ENCODE data around the gene ZCWPW1. TPM values are rescaled to one million over a fixed set of nuclear protein-coding genes. Genes with fewer than 3 reads are reported as not detected.

The ZCWPW1 gene
- total RNA-seq, 2 experiments from 2014 or later: 2.3 TPM

DNA sequence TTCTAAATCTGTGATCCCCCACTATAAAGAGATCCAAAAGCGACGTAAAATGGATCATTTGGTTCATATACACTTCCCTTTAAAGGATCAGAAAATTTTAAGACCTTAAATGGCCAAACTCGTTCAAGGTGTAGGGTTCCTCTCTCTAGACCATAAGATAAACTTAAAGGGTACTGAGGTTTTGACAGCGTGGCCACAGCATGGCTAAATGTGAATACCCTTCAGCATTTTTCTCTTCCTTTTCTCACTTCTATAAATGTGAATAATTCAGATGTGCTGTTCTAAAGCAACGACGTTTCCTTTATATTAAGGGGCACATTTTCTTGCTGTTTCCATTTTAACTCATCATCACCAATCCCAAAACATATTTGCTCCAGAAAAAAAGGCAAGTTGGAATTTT is 5.2 kb downstream of the ZCWPW1 start:
- ChIA-PET POLR2A (no interaction called here), CTCF (interaction anchor here (1.6 kb wide), 1 partner anchor 15 kb away, joined by 7 read pairs; no protein-coding TSS in a partner anchor)

GRCh38 chr7:100419660-100420226 is 8.8 kb downstream of the ZCWPW1 start:
- ChIA-PET POLR2A (interaction anchor here (0.6 kb wide), 1 partner anchor 144 kb away, joined by 3 read pairs; no protein-coding TSS in a partner anchor), CTCF (no interaction called here)

DNA sequence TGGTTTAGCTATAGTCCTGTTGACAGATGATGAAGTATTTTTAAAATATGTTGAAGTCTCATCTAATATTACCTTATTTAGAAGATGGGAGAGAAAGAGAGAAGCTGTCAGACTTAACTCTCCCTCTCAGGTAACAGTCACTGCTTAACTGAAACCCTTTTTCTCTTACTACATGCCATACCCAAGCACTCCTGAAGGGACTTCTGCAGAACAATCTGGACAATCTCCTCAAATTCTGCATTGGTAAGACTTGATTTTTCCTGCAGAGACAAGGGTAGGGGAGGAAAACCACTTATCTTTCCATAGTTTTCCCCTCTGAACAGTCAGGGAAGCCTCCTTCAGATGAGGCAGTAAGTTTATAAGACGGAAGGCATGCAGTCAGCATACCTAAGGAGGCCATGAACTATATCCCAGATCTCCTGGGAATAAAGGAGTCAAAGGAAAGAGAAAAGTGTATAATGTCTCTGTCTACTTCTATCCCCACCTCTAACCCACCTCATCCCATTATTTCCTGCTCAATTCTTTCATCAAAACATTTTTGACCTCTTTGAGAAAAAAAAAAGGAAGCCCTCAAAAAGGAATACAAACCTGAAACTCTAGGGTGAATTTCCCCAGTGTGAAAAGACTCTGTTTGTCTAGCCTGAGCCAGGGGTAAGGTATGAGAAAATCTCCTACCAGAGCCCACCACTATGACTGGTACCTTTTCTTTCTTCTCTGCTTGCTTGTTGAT is 9.4 kb downstream of the ZCWPW1 start:
- POLR2A ChIA-PET: no interaction called here
- CTCF ChIA-PET: interaction anchor here (1.6 kb wide), 1 partner anchor 12 kb away, joined by 4 read pairs; no protein-coding TSS in a partner anchor

DNA sequence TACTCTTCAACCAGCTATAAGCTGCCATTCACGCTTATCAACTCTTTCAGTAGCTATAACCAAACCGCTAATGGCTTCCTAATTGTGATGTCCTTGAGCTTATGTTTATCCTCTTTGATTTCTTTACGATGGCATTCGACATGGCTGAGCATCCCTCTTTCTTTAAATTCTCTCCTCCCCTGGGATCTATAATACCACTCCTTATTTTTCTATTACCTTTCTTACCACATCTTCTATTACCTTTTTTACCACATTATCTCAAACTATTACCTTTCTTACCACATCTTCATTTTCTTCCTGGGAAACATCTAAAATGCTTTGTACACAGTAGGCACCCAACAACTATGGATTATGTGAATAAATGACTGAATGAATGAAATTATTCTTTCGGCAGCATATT is 13.1 kb downstream of the ZCWPW1 start:
- POLR2A ChIA-PET: interaction anchor here (0.7 kb wide), 1 partner anchor 451 kb away, joined by 8 read pairs; no protein-coding TSS in a partner anchor
- CTCF ChIA-PET: interaction anchor here (1.6 kb wide), 1 partner anchor 8 kb away, joined by 8 read pairs; no protein-coding TSS in a partner anchor

- ChIA-PET CTCF (no interaction called here), POLR2A (no interaction called here)
These were observed 14.6 kb downstream of the ZCWPW1 start for GRCh38 chr7:100413889-100414288.

DNA sequence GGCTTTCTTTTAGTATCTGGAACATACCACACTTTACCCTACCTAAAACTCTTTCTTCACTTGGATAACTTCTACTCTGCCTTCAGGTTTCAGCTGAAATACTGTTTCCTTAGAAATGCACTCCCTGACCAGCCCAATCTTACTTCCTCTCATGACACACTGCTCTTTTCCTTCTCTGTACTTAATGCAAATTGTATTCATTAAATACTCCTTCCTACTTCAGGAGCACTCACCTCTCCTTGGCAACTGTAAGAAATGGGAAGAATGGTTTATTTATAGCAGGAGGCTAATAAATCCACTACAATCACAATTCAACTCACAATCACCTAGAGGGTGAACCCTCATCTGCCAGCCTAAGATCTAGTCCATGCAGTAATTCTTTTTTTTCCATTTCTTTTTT is 15.2 kb downstream of the ZCWPW1 start:
- CTCF ChIA-PET: no interaction called here
- POLR2A ChIA-PET: no interaction called here

GRCh38 chr7:100411101-100411500 is 17.4 kb downstream of the ZCWPW1 start:
- CTCF ChIA-PET: interaction anchor here (1.2 kb wide), 1 partner anchor 45 kb away, joined by 4 read pairs; no protein-coding TSS in a partner anchor
- POLR2A ChIA-PET: interaction anchor here (0.7 kb wide), 1 partner anchor 200 kb away, joined by 4 read pairs; no protein-coding TSS in a partner anchor

GRCh38 chr7:100407285-100408180 is 21.0 kb downstream of the ZCWPW1 start:
- CTCF ChIA-PET: interaction anchor here (0.5 to 2.5 kb wide), 25 partner anchors 9 to 277 kb away, joined by 3 to 11 read pairs (median 4); partner anchors contain the start of genes MEPCE and ZCWPW1
- POLR2A ChIA-PET: interaction anchor here (0.7 kb wide), 1 partner anchor 27 kb away, joined by 3 read pairs; no protein-coding TSS in a partner anchor

GRCh38 chr7:100406767-100407166 is 21.7 kb downstream of the ZCWPW1 start:
- CTCF ChIA-PET: interaction anchor here (1.0 to 2.5 kb wide), 16 partner anchors 9 to 276 kb away, joined by 3 to 11 read pairs (median 4); partner anchors contain the start of genes MEPCE and ZCWPW1

DNA sequence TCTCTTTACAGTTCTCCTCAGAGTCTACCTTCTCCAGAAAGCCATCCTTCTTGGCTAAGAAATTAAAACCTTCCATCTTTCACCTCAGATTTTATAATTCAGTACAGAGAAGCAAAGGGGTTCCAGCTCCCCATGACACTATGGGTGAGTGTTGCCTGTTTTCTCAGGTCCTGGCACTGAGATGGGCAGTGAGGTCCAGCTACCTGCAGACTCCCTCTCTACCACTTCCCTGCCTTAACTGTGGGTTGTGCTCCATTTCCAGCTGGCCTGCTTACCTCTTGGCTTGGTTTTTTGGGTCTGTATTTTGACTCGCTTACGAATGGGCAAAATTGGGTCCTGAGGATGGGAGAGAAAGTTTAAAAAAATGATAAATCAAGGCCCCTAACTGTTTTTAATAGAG is 26.3 kb downstream of the ZCWPW1 start:
- POLR2A ChIA-PET: no interaction called here
- CTCF ChIA-PET: interaction anchor here (0.6 to 1.3 kb wide), 2 partner anchors 10 to 47 kb away, joined by 3 read pairs; no protein-coding TSS in a partner anchor

More at GRCh38 chr7:100406767-100407166, 21.7 kb downstream of the ZCWPW1 start:
- POLR2A ChIA-PET: interaction anchor here (0.7 kb wide), 1 partner anchor 26 kb away, joined by 3 read pairs; no protein-coding TSS in a partner anchor

DNA sequence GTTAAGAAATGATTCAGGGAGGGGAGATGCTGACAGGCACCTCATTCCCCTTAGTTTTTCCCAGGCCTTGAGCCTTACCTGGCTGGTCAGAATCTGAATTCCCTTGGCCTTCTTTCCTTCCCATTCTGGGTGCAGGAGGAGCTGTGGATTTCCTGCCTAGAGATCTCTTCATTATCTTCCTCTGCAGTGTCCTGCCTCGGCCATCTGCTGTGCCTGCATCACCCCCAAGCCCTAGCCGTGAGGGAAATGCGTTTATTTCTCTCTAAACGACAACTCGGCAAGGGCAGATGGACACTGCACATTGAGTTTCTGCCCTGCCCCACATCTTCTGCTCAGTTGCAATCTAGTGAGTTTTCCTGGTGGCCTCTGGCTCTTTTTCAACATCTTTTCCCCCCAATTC is 26.7 kb downstream of the ZCWPW1 start:
- CTCF ChIA-PET: interaction anchor here (1.3 kb wide), 1 partner anchor 10 kb away, joined by 3 read pairs; no protein-coding TSS in a partner anchor
- POLR2A ChIA-PET: no interaction called here

GRCh38 chr7:100400656-100401055 is 27.8 kb downstream of the ZCWPW1 start:
- CTCF ChIA-PET: no interaction called here
- POLR2A ChIA-PET: interaction anchor here (0.8 kb wide), 1 partner anchor 28 kb away, joined by 4 read pairs; the partner anchor contains the start of gene ZCWPW1

DNA sequence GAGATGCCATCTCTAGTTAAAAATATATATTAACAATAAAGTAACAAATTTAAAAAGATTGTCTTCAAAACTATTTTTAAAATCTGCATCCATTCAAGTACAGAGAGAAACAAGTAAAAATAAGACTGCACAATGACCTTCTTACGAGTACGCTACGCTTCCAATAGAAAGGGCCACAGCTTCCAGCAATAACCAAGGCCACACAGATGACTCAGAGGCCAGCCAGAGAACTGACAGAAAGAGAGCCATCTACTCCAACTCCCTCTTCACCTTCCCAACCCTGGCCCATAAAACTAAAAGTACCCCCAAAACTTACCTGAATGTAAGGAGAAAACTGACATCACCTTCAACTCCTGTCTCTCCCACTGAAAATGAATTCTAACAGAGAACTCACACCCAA is 28.5 kb downstream of the ZCWPW1 start:
- POLR2A ChIA-PET: no interaction called here

DNA sequence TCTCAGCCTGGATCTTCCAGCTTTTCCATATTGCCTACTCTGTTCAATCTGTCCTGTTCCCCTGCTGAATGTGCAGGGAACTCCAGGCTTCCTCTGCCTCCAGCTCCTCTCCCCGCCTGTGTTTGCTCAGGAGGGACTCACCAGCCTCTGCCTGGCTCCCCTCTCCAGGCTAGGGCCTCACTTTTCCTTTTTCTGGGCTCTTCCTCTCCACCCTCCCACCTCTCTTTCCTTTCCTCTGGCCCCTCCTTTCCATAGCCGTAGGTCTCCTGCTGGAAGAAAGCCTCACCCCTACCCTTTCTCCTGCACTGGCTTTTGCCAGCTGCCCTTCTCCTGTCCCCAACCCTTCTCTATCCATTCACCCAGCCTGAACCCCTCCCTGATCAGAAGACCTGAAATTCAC is 30.3 kb downstream of the ZCWPW1 start:
- ChIA-PET POLR2A (interaction anchor here (1.6 kb wide), 1 partner anchor 33 kb away, joined by 4 read pairs; no protein-coding TSS in a partner anchor), CTCF (interaction anchor here (1.7 kb wide), 1 partner anchor 9 kb away, joined by 11 read pairs; no protein-coding TSS in a partner anchor)

More for the DNA sequence above, 28.5 kb downstream of the ZCWPW1 start:
- CTCF ChIA-PET: no interaction called here

- POLR2A ChIA-PET: interaction anchor here (0.6 to 1.6 kb wide), 3 partner anchors 32 to 297 kb away, joined by 3 to 9 read pairs (median 4); no protein-coding TSS in a partner anchor
- CTCF ChIA-PET: interaction anchor here (0.6 to 1.7 kb wide), 3 partner anchors 10 to 263 kb away, joined by 3 to 11 read pairs (median 4); no protein-coding TSS in a partner anchor
These were observed 31.0 kb downstream of the ZCWPW1 start for GRCh38 chr7:100397315-100398081.

DNA sequence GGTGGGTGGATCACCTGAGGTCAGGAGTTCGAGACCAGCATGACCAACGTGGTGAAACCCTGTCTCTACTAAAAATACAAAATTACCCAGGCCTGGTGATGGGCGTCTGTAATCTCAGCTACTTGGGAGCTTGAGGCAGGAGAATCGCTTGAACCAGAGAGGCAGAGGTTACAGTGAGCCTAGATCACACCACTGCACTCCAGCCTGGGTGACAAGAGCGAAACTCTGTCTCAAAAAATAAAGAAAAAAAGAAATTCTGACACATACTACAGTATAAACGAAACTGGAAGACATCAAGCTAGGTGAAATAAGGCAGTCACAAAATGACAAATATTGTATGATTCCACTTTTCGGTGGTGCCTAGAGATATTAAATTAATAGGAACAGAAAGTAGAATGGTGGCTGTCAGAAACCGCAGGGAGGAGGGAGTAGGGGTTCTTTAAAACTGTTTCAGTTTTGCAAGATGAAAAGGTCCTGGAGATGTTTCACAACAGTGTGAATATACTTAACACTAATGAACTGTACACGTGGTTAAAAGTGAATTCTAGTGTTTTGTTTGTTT is 32.0 kb downstream of the ZCWPW1 start:
- POLR2A ChIA-PET: interaction anchor here (1.2 to 1.6 kb wide), 3 partner anchors 31 to 296 kb away, joined by 3 to 9 read pairs (median 4); no protein-coding TSS in a partner anchor

DNA sequence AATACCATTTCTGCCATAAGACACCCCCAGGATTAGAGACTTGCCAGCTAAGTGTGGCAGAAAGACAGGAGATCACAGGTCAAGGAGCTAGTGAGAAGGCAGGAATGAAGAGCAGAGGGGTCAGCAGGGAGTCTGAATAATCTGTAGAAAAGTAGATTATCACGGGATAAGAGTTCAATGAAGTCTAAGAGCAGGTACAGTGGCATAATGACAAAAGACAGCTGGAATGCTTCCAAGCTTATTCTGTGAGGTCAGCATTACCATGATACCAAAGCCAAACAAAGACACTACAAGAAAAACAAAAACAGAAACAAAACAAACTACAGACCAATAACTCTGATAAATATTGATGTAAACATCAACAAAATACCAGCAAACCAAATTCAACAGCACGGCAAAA is 34.4 kb downstream of the ZCWPW1 start:
- POLR2A ChIA-PET: no interaction called here
- CTCF ChIA-PET: no interaction called here

More for the DNA sequence above, 32.0 kb downstream of the ZCWPW1 start:
- CTCF ChIA-PET: interaction anchor here (0.6 to 1.3 kb wide), 5 partner anchors 11 to 53 kb away, joined by 3 to 4 read pairs (median 3); no protein-coding TSS in a partner anchor

All from activated CD8-positive, alpha-beta memory T cell treated with anti-CD3 and anti-CD28 coated beads for 36 hours (primary cell).